Left renal pelvis (tissue), 4 donors: Measurements from ENCODE around the gene FNDC3B. TPM values are rescaled to one million over a fixed set of nuclear protein-coding genes. Genes with fewer than 3 reads are reported as not detected.
A peak's percentile ranks its signal among the peaks of the same experiment; 100 is the strongest.
"Not testable (repeated sequence)": the region's sequence is repeated elsewhere in the genome, so short reads cannot be mapped to it uniquely, and the experiment has no call there.

ENCODE experiments used
- DNase-seq, 4 donors: peaks; one replicate each; pipeline ENCODE4 v3.0.0-alpha.2; 2013; ENCODE audit warnings: low read depth in 4 of 4, low spot score in 3 of 4
- polyA plus RNA-seq, 4 donors: library from polyadenylated mRNA; unstranded; fragments of 120-200 nt; gene quantifications; one replicate each; pipeline ENCODE4 v1.2.1, GENCODE V29; 2013; ENCODE audit not compliant: insufficient read length in 4 of 4

The FNDC3B gene
- polyA plus RNA-seq, 4 donors = 53.4 to 72.8 (median 68.4) TPM

DNA sequence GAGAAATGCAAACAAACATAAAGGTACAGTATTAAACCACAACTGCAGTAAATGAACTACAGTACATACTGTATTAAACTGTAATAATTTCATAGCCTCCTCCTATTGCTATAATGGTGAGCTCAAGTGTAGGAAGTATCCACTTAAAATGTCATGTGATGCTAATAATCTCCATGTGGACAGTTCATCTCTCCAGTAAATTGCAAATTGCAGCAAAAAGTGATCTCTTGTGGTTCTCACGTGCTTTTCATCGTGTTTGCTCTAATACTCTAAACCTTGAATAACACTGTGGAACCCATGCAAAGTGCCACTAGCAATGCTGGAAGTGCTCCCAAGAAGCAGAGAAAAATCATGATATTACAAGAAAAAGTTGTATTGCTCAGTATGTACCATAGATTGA is 9.2 kb upstream of the FNDC3B start:
- no peak for DNase-seq

GRCh38 chr3:172031996-172032395 is 7.4 kb upstream of the FNDC3B start:
- DNase-seq = no peak

DNA sequence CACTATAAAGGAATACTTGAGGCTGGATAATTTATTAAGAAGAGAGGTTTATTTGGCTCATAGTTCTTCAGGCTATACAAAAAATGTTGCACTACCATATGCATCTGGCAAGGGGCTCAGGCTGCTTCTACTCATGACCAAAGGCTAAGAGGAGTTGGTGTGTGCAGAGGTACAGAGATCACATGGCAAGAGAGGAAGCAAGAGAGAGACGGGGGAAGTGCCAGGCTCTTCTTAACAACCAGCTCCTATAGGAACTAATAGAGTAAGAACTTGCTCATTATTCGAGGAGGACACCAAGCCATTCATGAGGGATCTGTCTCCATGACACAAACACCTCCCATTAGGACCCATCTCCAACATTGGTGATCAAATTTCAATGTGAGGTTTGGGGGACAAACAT is 6.0 kb upstream of the FNDC3B start:
- no peak for DNase-seq

- no peak for DNase-seq
These were observed 4.3 kb upstream of the FNDC3B start for GRCh38 chr3:172034786-172035685.

DNA sequence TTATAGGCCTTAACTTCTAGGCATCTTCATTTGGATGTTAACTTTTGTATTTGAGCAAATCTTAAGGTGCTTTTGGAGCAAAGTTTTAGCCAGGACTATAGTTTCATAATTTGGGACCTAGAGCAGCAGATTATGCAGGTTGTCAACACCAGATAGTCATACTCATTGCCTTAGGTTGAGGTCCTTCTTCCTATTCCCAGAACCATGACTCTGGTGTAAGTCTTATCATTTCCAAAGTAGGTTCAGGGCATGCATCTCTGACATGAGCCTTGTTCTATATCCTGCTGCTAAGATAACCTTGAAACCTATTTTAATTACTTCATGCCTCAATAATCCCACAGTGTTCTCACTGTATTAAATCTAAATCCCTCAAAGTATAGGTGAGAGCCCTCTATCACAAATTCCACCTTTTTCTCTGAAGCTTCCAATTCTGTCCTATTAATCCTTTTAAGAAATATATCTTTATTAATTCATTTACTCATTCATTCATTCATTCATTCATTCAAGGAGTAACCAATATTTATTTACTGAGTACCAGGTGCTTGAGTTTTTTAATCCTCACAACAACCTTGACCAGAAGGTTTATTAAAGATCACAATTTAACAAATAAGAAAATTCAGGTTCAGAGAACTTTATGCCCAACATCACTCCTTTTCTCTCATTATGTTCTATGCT is 2.7 kb upstream of the FNDC3B start:
- DNase-seq = no peak

- DNase-seq = no peak
These were observed 461 bp upstream of the FNDC3B start for GRCh38 chr3:172038798-172039435.

GRCh38 chr3:172040078-172040980 is 951 bp downstream of the FNDC3B start:
- DNase-seq = peak; percentile 62 to 71 (median 64)

- peak in 1 of 4 donors; percentile 39 for DNase-seq
These were observed 1.9 kb downstream of the FNDC3B start for GRCh38 chr3:172040981-172041963.

DNA sequence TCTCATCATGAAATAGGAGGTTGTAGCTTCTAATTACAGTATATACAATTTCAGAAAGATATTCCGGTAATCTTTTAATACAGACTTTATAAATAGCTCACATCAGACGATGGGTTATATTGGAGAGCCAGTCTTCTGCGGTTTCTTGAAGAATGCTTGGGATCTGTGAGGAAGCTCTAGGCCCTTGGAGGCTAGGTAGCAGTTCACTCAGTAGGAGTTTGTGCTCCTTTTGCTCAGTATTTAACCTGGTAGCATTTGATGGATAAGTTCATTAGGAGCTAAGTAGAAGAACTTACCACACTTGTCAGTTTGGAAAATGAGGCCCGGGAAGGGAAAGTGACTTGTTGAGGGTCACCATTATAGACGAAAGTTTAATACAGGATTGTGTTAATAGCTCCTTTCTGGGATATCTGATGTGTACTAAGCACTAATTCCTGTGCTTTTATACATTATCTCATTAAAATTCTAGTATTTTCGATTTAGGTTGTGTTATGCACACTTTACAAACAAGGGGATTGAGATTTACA is 2.8 kb downstream of the FNDC3B start:
- DNase-seq = no peak

GRCh38 chr3:172042663-172043179 is 3.3 kb downstream of the FNDC3B start:
- not testable (repeated sequence) for DNase-seq

- DNase-seq = no peak
These were observed 3.9 kb downstream of the FNDC3B start for GRCh38 chr3:172043233-172043632.

DNA sequence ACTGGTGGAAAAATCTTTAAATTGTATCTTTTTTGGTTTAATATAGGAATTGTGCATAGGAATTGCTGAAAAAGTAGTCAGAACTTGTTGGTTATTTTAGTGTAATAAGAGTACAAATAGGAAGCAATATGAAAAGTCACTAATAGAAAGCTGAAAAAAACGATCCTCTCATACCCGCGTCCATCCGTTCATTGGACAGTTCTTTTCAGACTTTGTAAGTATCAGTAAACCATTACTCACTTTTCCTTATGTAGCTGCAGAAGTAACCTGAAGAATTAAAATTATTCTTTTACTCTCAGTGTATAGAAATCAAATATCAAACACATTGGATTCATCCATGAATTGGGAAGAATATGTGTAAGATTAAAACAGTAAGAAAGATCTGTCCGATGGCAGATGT is 4.4 kb downstream of the FNDC3B start:
- no peak for DNase-seq

GRCh38 chr3:172044833-172045585 is 5.6 kb downstream of the FNDC3B start:
- DNase-seq = no peak

GRCh38 chr3:172046268-172046915 is 7.0 kb downstream of the FNDC3B start:
- no peak for DNase-seq

DNA sequence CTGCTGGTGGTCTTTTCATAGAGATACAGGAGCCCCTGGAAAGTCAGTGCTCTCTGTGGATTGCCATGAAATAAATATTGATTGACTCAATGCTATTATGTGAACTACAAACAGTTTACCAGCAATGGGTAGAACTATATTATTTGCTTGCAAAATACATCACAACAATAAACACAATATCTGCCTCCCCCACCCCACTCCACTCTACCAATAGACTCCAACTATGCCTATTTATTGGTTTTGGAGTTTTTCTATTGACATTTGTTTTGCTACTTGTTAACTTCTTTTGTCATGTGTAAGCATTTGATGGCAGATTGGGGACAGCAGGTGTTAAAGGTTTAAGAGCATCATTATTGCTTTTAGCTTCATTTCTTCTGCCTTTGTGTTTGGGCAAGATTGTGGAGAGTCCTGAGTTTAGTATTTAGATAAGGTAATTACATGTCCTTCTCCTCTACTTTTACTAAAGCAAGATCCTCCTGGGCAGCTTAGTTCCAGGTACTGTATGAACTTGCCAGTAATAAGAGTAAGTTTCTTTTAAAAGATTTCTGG is 8.3 kb downstream of the FNDC3B start:
- DNase-seq = no peak

DNA sequence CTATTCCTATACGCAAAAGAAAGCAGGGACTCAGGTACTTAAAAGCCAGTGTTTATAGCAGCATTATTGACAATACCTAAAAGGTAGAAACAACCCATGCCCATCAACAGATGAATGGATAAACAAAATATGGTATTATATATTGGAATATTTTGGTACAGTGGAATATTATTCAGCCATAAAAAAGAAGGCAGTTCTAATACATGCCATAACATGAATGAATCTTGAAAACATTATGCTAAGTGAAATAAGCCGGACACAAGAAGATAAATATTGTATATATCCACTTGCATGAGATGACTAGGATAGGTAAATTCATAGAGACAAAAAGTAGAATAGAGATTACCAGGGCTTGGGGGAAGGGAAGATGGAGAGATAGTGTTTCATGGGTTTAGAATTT is 9.2 kb downstream of the FNDC3B start:
- DNase-seq = no peak

DNA sequence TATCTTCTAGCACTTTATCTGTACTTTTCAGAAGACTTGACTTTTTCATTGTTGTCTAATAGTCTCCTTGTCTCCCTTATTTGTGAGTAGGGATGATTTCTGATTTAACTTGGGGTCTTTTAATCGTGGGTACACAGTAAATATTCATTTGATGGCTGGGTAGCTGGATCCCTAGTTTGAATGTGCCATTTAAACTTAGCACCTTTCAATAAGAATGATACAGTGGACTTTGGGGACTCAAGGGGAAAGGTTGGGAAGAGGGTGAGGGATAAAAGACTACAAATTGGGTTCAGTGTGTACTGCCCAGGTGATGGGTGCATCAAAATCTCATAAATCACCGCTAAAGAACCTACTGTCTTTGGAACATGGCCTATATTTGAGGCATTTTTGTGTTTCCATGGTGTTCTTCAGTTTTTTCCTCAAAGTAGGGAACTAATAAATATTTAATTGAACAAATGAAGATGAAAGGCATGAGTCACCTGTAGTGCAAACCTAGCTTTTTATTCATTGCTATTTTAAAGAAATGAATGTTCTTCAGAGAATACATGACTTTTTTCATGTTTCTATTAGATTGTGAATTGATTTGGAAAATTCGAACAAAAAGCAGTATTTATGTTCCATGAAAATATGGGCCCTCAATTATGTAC is 12.1 kb downstream of the FNDC3B start:
- no peak for DNase-seq
